ENCODE results near the gene ITGAE.
A peak's percentile ranks its signal among the peaks of the same experiment; 100 is the strongest.

The ITGAE gene

GRCh38 chr17:3834811-3835210 lies 33.8 kb upstream of the ITGAE start:
- H3K4me3 ChIP-seq (ENCODE audit: low read depth, low read length): no peak overlapping the region
- no peak for DNase-seq (ENCODE audit: low read depth, low spot score)
- ChIA-PET CTCF (interaction anchor here (1.0 to 1.7 kb wide), 3 partner anchors 9 to 97 kb away, joined by 5 to 21 read pairs (median 6); partner anchors contain the start of gene NCBP3), POLR2A (no interaction called here)
- TF ChIP-seq CTCF (IDR thresholded peaks at IDR 0.05; ENCODE audit: insufficient read depth, low read length, missing control alignments): no peak

- H3K4me3 ChIP-seq (ENCODE audit: low read depth, low read length): no peak overlapping the region
- DNase-seq (ENCODE audit: low read depth, low spot score): no peak
- ChIA-PET CTCF (interaction anchor here (1.0 to 10.8 kb wide), 11 partner anchors 10 to 106 kb away, joined by 3 to 500 read pairs (median 16); partner anchors contain the start of gene NCBP3), POLR2A (no interaction called here)
- no peak for TF ChIP-seq CTCF (IDR thresholded peaks at IDR 0.05; ENCODE audit: insufficient read depth, low read length, missing control alignments)
Measured at GRCh38 chr17:3828852-3829232, 27.9 kb upstream of the ITGAE start.

GRCh38 chr17:3828151-3828851 lies 27.3 kb upstream of the ITGAE start:
- ChIA-PET POLR2A (no interaction called here), CTCF (interaction anchor here (0.7 to 10.8 kb wide), 20 partner anchors 10 to 246 kb away, joined by 3 to 500 read pairs (median 4); partner anchors contain the start of gene NCBP3)
- no peak for TF ChIP-seq CTCF (IDR thresholded peaks at IDR 0.05; ENCODE audit: insufficient read depth, low read length, missing control alignments)
- H3K4me3 ChIP-seq (ENCODE audit: low read depth, low read length): no peak overlapping the region
- DNase-seq (ENCODE audit: low read depth, low spot score): peak; percentile 58

- ChIA-PET CTCF (interaction anchor here (0.7 to 10.8 kb wide), 26 partner anchors 11 to 183 kb away, joined by 3 to 500 read pairs (median 5); partner anchors contain the start of genes HASPIN, NCBP3 and P2RX5), POLR2A (no interaction called here)
- no peak overlapping the region for H3K4me3 ChIP-seq (ENCODE audit: low read depth, low read length)
- DNase-seq (ENCODE audit: low read depth, low spot score): no peak
- peak; percentile 66 for TF ChIP-seq CTCF (IDR thresholded peaks at IDR 0.05; ENCODE audit: insufficient read depth, low read length, missing control alignments)
Measured at GRCh38 chr17:3827124-3827773, 26.3 kb upstream of the ITGAE start.

- ChIA-PET POLR2A (interaction anchor here (1.5 kb wide), 1 partner anchor 89 kb away, joined by 6 read pairs; no protein-coding TSS in a partner anchor), CTCF (interaction anchor here (0.7 to 10.8 kb wide), 13 partner anchors 8 to 184 kb away, joined by 3 to 500 read pairs (median 6); partner anchors contain the start of gene NCBP3)
- H3K4me3 ChIP-seq (ENCODE audit: low read depth, low read length): no peak overlapping the region
- no peak for DNase-seq (ENCODE audit: low read depth, low spot score)
- TF ChIP-seq CTCF (IDR thresholded peaks at IDR 0.05; ENCODE audit: insufficient read depth, low read length, missing control alignments): no peak
Measured at GRCh38 chr17:3826191-3826590, 25.2 kb upstream of the ITGAE start.

GRCh38 chr17:3821101-3821500 lies 20.1 kb upstream of the ITGAE start:
- CTCF ChIA-PET: interaction anchor here (1.1 to 10.8 kb wide), 3 partner anchors 22 to 86 kb away, joined by 5 to 500 read pairs (median 8); partner anchors contain the start of gene NCBP3
- POLR2A ChIA-PET: no interaction called here
- no peak for DNase-seq (ENCODE audit: low read depth, low spot score)
- no peak overlapping the region for H3K4me3 ChIP-seq (ENCODE audit: low read depth, low read length)
- no peak for TF ChIP-seq CTCF (IDR thresholded peaks at IDR 0.05; ENCODE audit: insufficient read depth, low read length, missing control alignments)

Data from AG04449 (cell line).